ENCODE results near the gene CYP24A1. TPM values are rescaled to one million over a fixed set of nuclear protein-coding genes. Genes with fewer than 3 reads are reported as not detected.

CYP24A1 gene
- total RNA-seq, 2 donors from 2014 or later: 0.13 TPM; not detected in 1

DNA sequence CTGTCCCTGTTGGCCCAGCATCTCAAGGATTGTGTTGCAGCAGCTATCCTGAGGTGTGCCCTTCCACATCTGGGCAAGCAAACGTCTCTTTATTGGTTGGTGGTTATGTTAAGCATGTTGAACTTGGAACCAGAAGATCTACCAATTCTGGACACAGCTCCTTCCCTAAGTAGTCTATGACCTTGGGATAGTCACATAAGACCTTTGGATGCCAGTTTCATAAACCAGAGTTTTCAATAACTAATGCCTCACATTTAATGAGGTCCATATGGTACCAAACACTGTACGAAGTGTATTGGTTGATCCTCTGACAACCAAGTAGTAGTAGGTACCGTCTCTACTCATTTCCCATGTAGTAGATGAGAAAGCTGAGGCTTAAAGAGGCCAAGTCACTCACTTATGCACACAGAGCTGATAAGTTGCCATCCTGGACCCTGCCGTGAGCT lies 3.7 kb downstream of the CYP24A1 start:
- H3K36me3 ChIP-seq (ENCODE audit: control insufficient read depth, insufficient read depth, low read length): no peaks in the 10 kb centered on the region
- no peak overlapping the region for H3K4me3 ChIP-seq (ENCODE audit: low read length)
- TF ChIP-seq, protein P1, sequence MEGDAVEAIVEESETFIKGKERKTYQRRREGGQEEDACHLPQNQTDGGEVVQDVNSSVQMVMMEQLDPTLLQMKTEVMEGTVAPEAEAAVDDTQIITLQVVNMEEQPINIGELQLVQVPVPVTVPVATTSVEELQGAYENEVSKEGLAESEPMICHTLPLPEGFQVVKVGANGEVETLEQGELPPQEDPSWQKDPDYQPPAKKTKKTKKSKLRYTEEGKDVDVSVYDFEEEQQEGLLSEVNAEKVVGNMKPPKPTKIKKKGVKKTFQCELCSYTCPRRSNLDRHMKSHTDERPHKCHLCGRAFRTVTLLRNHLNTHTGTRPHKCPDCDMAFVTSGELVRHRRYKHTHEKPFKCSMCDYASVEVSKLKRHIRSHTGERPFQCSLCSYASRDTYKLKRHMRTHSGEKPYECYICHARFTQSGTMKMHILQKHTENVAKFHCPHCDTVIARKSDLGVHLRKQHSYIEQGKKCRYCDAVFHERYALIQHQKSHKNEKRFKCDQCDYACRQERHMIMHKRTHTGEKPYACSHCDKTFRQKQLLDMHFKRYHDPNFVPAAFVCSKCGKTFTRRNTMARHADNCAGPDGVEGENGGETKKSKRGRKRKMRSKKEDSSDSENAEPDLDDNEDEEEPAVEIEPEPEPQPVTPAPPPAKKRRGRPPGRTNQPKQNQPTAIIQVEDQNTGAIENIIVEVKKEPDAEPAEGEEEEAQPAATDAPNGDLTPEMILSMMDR (conservative IDR thresholded peaks at IDR 0.05): no peak
- no peak overlapping the region for H3K27ac ChIP-seq (ENCODE audit: low read depth, low read length)
- H3K9me3 Mint-ChIP-seq: no peaks in the 10 kb centered on the region
- H3K4me1 Mint-ChIP-seq: peaks cover 17% of the 10 kb centered on the region
- H3K27ac Mint-ChIP-seq: no peak overlapping the region
- 60 to 81% methylated on average over 2 to 4 of the region's 4 CpGs for WGBS, 2 experiments (ENCODE audit: insufficient coverage in 1 of 2, insufficient read length in 1 of 2)
- H3K36me3 Mint-ChIP-seq (ENCODE audit: low read depth): no peaks in the 10 kb centered on the region
- DNase-seq: no peak
- H3K4me1 ChIP-seq (ENCODE audit: control insufficient read depth, insufficient read depth, low read length): peaks cover 3% of the 10 kb centered on the region
- H3K27me3 ChIP-seq (ENCODE audit: control insufficient read depth, insufficient read depth, low read length, poor library complexity, severe bottlenecking): peaks cover 60% of the 10 kb centered on the region
- H3K9me3 ChIP-seq (ENCODE audit: control insufficient read depth, low read length): no peaks in the 10 kb centered on the region
- peaks cover 66% of the 10 kb centered on the region for H3K27me3 Mint-ChIP-seq (ENCODE audit: insufficient read depth)
- H3K9ac ChIP-seq (ENCODE audit: extremely low read depth, low read length, poor library complexity, severe bottlenecking): no peak overlapping the region
- no peak overlapping the region for H3K4me3 Mint-ChIP-seq

DNA sequence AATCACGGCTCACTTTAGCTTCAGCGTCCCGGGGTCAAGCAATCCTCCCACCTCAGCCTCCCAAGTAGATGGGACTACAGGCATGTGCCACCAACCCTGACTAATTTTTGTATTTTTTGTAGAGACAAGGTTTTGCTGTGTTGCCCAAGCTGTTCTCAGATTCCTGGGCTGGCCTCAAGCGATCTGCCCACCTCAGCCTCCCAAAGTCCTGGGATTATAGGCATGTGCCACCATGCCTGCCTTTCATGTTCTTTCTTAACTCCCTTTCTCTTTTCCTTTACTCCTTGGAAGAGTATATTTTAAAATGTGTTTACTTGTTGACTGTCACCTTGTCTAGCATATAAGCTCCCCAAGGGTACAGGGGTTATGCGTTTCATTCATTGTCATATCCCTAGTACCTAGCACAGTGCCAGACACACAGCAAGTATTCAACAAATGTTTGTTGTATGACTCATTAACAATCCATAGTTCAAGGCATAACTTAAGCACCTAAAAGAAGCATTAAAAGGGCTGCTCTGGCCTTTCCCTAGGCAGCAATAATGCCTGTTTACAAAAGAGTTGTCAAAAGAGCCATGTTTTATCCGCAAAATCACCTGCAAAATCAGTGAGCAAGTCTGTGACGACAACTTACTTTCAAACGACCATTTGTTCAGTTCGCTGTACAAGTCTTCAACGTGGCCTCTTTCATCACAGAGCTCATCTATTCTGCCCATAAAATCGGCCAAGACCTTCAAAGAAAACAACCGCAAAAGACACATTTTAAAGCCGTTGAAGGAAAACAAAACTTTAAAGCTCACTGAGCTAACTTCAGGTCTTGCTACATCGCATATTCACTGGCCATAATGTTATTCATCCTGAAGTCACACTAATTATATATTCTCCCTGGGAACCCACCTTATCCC lies 4.6 kb downstream of the CYP24A1 start:
- Histone ChIP-seq H3K4me1 (ENCODE audit: control insufficient read depth, insufficient read depth, low read length) (no peaks in the 10 kb centered on the region), H3K36me3 (ENCODE audit: control insufficient read depth, insufficient read depth, low read length) (no peaks in the 10 kb centered on the region), H3K4me3 (ENCODE audit: low read length) (no peak overlapping the region), H3K9me3 (ENCODE audit: control insufficient read depth, low read length) (no peaks in the 10 kb centered on the region), H3K9ac (ENCODE audit: extremely low read depth, low read length, poor library complexity, severe bottlenecking) (no peak overlapping the region), H3K27me3 (ENCODE audit: control insufficient read depth, insufficient read depth, low read length, poor library complexity, severe bottlenecking) (peaks cover 52% of the 10 kb centered on the region), H3K27ac (ENCODE audit: low read depth, low read length) (no peak overlapping the region)
- TF ChIP-seq, protein P1 (conservative IDR thresholded peaks at IDR 0.05): no peak
- 82 to 91% methylated on average over 12 to 14 of the region's 14 CpGs for WGBS, 2 experiments (ENCODE audit: insufficient coverage in 1 of 2, insufficient read length in 1 of 2)
- no peak overlapping the region for H3K27ac Mint-ChIP-seq
- no peaks in the 10 kb centered on the region for H3K9me3 Mint-ChIP-seq
- H3K36me3 Mint-ChIP-seq (ENCODE audit: low read depth): no peaks in the 10 kb centered on the region
- peaks cover 10% of the 10 kb centered on the region for H3K4me1 Mint-ChIP-seq
- DNase-seq: no peak
- H3K27me3 Mint-ChIP-seq (ENCODE audit: insufficient read depth): peaks cover 58% of the 10 kb centered on the region
- no peak overlapping the region for H3K4me3 Mint-ChIP-seq

DNA sequence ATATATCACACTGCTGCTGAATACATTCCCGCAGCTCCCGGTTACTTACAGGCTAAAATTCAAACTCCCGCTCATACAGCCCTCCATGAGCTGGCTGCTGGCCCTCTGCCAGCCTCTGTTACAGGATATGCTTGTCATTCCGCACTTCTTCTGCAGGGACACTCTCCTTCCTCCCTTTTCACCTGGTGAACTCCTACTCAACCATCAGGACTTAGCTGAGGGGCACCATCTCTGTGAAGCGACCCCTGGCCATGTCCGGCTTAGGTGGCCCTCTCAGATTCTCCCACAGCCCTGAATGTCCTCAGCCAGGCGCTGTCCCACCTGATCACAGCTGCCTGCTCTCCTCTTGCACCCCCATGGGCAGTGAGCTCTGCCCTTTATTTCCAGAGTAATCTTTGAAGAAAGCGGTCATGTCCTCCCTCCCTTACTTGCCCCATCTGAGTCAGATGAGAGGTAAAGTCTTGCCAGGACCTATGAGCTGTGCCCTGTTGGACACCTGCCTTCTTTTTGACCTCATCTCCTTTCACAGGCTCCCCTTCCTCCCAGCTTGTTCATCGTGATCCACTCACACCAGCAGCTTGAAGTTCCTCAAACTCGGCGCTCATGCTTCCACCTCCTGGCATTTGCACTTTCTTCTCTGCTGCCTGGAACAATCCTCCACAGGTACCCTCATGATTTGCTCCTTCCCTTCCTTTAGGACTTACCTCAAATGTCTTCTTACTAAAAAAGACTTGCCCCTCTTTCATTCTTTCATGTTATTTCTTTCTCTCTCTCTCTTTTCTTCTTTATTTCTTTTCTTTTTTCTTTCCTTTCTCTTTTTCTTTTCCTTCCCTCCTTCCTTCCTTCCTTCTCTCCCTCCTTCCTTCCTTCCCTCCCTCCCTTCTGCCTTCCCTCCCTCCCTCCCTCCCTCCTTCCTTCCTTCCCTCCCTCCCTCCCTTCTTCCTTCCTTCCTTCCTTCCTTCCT lies 5.6 kb downstream of the CYP24A1 start:
- H3K4me3 Mint-ChIP-seq: no peak overlapping the region
- peaks cover 10% of the 10 kb centered on the region for H3K4me1 Mint-ChIP-seq
- H3K36me3 Mint-ChIP-seq (ENCODE audit: low read depth): no peaks in the 10 kb centered on the region
- Histone ChIP-seq H3K27me3 (ENCODE audit: control insufficient read depth, insufficient read depth, low read length, poor library complexity, severe bottlenecking) (peaks cover 41% of the 10 kb centered on the region), H3K9me3 (ENCODE audit: control insufficient read depth, low read length) (no peaks in the 10 kb centered on the region), H3K4me1 (ENCODE audit: control insufficient read depth, insufficient read depth, low read length) (no peaks in the 10 kb centered on the region), H3K36me3 (ENCODE audit: control insufficient read depth, insufficient read depth, low read length) (no peaks in the 10 kb centered on the region), H3K9ac (ENCODE audit: extremely low read depth, low read length, poor library complexity, severe bottlenecking) (no peak overlapping the region), H3K27ac (ENCODE audit: low read depth, low read length) (no peak overlapping the region), H3K4me3 (ENCODE audit: low read length) (no peak overlapping the region)
- H3K9me3 Mint-ChIP-seq: no peaks in the 10 kb centered on the region
- DNase-seq: no peak
- H3K27ac Mint-ChIP-seq: no peak overlapping the region
- H3K27me3 Mint-ChIP-seq (ENCODE audit: insufficient read depth): peaks cover 49% of the 10 kb centered on the region
- TF ChIP-seq, protein P1 (conservative IDR thresholded peaks at IDR 0.05): no peak
- 82% methylated on average over 11 of the region's 11 CpGs for WGBS, 2 experiments (ENCODE audit: insufficient coverage in 1 of 2, insufficient read length in 1 of 2)
